Heart left ventricle (tissue), 16 donors: ENCODE measurements around the gene GSK3A. TPM values are rescaled to one million over a fixed set of nuclear protein-coding genes. Genes with fewer than 3 reads are reported as not detected.

Experiments used
- ATAC-seq, 4 donors: fragments of 200-7000 bp; cut with Tn5 transposase; one replicate each; pipeline ENCODE4 v1.9.1; 2020 to 2022; ENCODE audit warnings: moderate library complexity in 4 of 4, mild to moderate bottlenecking in 3 of 4, moderate number of reproducible peaks in 1 of 4
- DNase-seq, 5 donors: peaks; one replicate each; pipeline ENCODE4 v3.0.0-alpha.2; 2020
- H3K27ac ChIP-seq, 12 donors: fragments of 200-600 bp; sonication (generic) in 4 of 12; one replicate each; pipeline versions ENCODE4 v1.5.0 to v1.8.0; 2016 to 2022; ENCODE audit warnings: mild to moderate bottlenecking in 2 of 12
- H3K27me3 ChIP-seq, 9 donors: fragments of 200-600 bp; sonication (generic) in 2 of 9; one replicate each; pipeline versions ENCODE4 v1.5.1 to v1.8.0; 2016 to 2022; ENCODE audit warnings: mild to moderate bottlenecking in 3 of 9
- H3K36me3 ChIP-seq, 9 donors: fragments of 200-600 bp; sonication (generic) in 2 of 9; one replicate each; pipeline versions ENCODE4 v1.5.0 to v1.8.0; 2018 to 2022; ENCODE audit warnings: mild to moderate bottlenecking in 2 of 9
- H3K4me1 ChIP-seq, 12 donors: fragments of 200-600 bp; sonication (generic) in 4 of 12; one replicate each; pipeline versions ENCODE4 v1.5.0 to v1.8.0; 2016 to 2022; ENCODE audit warnings: mild to moderate bottlenecking in 3 of 12
- H3K4me3 ChIP-seq, 12 donors: fragments of 200-600 bp; sonication (generic) in 4 of 12; one replicate each; pipeline versions ENCODE4 v1.5.0 to v1.8.0; 2017 to 2022; ENCODE audit warnings: mild to moderate bottlenecking in 9 of 12, moderate library complexity in 4 of 12
- H3K9me3 ChIP-seq, 12 donors: fragments of 200-600 bp; sonication (generic) in 4 of 12; one replicate each; pipeline versions ENCODE4 v1.5.0 to v1.8.0; 2016 to 2022; ENCODE audit warnings: mild to moderate bottlenecking in 1 of 12
- POLR2A ChIP-seq, 2 donors: fragments of 450-650 bp; IDR thresholded peaks; one replicate each; pipeline ENCODE4 v1.6.1; 2017; ENCODE audit warnings: antibody characterized with exemption in 2 of 2, mild to moderate bottlenecking in 2 of 2, moderate library complexity in 2 of 2
- WGBS, 4 donors: extraction: QIAGEN DNeasy Blood & Tissue Kit in 2 of 4; methylation state at CpG; one replicate each; pipeline versions ENCODE4 v1.1.5 to v1.1.7; 2013 to 2018; 5-methylcytosine and 5-hydroxymethylcytosine counted together
- intact Hi-C, 10 donors: fragments of 100-400 bp; cut with DNase I; formaldehyde crosslinking; loops; one replicate each; pipeline versions ENCODE4 v1.11.1 to v1.14.2; 2022
- polyA plus RNA-seq, 2 donors: library from polyadenylated mRNA; stranded (reverse); fragments of 200-250 nt; gene quantifications; one replicate each; pipeline ENCODE4 v1.2.3, GENCODE V29; 2013
- total RNA-seq, 9 donors: library from RNA; depleted of rRNA in 2 of 9; stranded (reverse); fragments of >200 nt in 2 of 9; fragmentation: NEBNext Ultra II Directional in 3 of 9; extraction: Animal tissue kit (Norgen Biotek cat#: 25700) in 3 of 9; gene quantifications; one replicate each; pipeline versions ENCODE4 v1.1.0 to v1.2.4, GENCODE V29; 2016 to 2023
- TF ChIP-seq, protein P1 (sequence below), 12 donors: fragments of 200-600 bp; sonication (generic) in 4 of 12; IDR thresholded peaks; one replicate each; pipeline versions ENCODE4 v1.5.0 to v1.8.0; 2018 to 2022; ENCODE audit warnings: antibody characterized with exemption in 12 of 12, mild to moderate bottlenecking in 5 of 12
- donor health status: ischemic (EF 13 %, LVEDD 7.1; RV severe dilation, severe dysfunction).
- donor health status: healthy with polysubstance abuse.
- donor health status: DM: no; HTN: yes; CAD: no.
- donor health status: DM: no; HTN: no; CAD: no.
- donor health status: ischemic (EF 25% LVEDD 6.9; RV normal size, moderate dysfunction).
- donor health status: ischemic (EF 25% LVEDD 5.7; RV mildly dilated, moderate dysfunction).
- donor health status: healthy.
- donor health status: DM: yes; HTN: yes; CAD: no.
- donor health status: ischemic (EF 35%, LVEDD 5.7; RV mildly dilated, moderate dysfunction).
- donor health status: nonischemic (EF 11% LVEDD 7.7; RV severe dilation, severe dysfunction).
- donor health status: DM: yes; HTN: yes; CAD: no.
- donor health status: PGD.
- donor health status: ischemic (EF 29% LVEDD 5.4; RV normal size, mild dysfunction).
- donor health status: nonischemic (EF 23%, LVEDD 6.1; RV moderate dilation, normal function).

GSK3A gene
- total and polyA plus RNA-seq, 11 donors = 22.5 to 76.5 (median 38.8) TPM

DNA sequence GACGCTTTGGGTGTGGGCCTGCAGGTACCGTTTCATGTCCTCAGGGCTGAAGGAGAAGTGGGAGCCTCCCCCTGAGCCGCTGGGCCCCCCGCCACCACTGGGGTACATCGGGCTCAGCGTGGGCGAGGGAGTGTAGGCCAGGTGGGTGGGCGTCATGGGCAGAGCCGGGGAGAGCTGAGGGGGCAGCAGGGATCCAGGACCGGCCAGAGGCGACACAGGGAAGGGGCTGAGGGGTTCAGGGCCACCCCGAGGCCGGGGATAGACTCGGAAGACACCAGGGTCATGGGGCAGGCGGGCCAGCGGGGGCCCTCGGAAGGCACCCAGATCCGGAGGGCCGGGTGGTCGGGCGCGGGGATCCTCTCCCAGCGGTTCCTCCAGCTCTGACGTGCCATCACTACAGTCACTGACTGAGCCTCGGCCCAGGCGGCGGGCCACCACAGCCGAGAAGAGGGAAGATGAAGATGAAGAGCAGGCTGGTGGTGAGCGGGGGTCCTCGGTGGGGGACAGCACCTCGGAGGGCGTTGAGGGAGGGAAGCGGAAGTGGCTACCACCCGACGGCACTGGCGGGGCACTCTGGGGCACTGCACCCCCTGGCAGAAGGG, 6.8 kb upstream of the GSK3A start:
- no peak for DNase-seq
- Histone ChIP-seq H3K27me3 (no peaks in the 10 kb centered on the region), H3K4me1 (peaks cover 18 to 85% (median 68%) of the 10 kb centered on the region in 12 donors), H3K9me3 (no peaks in the 10 kb centered on the region), H3K36me3 (peaks cover 0 to 31% (median 19%) of the 10 kb centered on the region in 9 donors), H3K27ac (peak overlapping the region in 8 of 12 donors; percentile 60 to 100 (median 99)), H3K4me3 (no peak overlapping the region)
- WGBS, 4 donors = 75 to 80% (median 78%) methylated on average over 35 to 36 of the region's 36 CpGs
- ATAC-seq = no peak
- TF ChIP-seq, protein P1, sequence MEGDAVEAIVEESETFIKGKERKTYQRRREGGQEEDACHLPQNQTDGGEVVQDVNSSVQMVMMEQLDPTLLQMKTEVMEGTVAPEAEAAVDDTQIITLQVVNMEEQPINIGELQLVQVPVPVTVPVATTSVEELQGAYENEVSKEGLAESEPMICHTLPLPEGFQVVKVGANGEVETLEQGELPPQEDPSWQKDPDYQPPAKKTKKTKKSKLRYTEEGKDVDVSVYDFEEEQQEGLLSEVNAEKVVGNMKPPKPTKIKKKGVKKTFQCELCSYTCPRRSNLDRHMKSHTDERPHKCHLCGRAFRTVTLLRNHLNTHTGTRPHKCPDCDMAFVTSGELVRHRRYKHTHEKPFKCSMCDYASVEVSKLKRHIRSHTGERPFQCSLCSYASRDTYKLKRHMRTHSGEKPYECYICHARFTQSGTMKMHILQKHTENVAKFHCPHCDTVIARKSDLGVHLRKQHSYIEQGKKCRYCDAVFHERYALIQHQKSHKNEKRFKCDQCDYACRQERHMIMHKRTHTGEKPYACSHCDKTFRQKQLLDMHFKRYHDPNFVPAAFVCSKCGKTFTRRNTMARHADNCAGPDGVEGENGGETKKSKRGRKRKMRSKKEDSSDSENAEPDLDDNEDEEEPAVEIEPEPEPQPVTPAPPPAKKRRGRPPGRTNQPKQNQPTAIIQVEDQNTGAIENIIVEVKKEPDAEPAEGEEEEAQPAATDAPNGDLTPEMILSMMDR (IDR thresholded peaks at IDR 0.05) = no peak
- no peak for TF ChIP-seq POLR2A (IDR thresholded peaks at IDR 0.05)
- intact Hi-C loops = loop anchor here in 5 of 10 donors (5.0 to 10.0 kb wide), 4 partner anchors 38 to 176 kb away; partner anchors contain the start of gene LIPE (in 2 of the 5)

DNA sequence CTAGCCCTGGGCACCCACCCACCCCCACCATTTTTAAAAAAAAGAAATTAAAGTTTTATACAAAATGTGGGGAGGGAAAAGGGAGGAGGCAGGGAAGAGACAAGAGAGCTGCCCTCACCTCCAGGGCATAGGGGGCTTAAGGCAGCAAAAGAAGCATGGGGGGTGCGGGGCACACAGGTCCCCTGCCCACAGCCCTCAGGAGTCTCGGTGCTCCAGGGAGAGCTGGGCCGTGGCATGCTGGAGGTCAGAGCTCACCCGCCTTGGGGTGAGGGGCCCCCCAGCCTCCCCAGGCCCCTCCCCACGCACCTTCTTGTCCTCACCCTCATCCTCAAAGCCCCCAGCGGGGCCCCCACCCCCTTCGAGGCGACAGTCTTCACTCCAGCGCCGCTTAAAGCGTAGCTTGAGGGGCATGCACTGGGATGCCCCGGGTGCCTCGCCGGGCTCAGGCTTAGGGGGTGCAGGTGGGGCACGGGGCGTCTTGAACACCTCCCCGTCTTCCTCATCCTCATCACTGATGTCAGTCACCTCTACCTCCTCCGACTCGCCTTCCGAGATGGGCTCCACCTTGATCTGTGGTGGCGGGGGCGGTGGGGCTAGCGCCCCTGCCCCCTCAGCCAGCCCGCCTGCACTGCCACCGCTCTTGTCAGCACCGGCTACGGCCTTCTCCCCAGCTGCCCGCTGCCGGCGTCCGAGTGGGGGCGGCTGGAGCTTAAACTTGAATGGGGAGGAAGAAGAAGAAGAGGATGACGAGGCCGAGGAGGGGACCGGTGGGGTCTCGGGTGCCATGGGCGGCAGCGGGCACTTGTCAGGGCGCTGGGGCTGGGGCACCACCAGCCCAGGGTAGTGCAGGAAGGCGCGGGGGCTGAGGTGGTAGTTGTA, 6.1 kb upstream of the GSK3A start:
- Histone ChIP-seq H3K27me3 (no peaks in the 10 kb centered on the region), H3K4me1 (peaks cover 18 to 92% (median 75%) of the 10 kb centered on the region in 12 donors), H3K36me3 (peaks cover 0 to 31% (median 19%) of the 10 kb centered on the region in 9 donors), H3K4me3 (no peak overlapping the region), H3K27ac (peak overlapping the region in 6 of 12 donors; percentile 12 to 100 (median 85)), H3K9me3 (no peaks in the 10 kb centered on the region)
- 83 to 85% (median 84%) methylated on average over 35 to 41 of the region's 41 CpGs for WGBS, 4 donors
- ATAC-seq = no peak
- TF ChIP-seq, protein P1 (IDR thresholded peaks at IDR 0.05) = no peak
- no peak for TF ChIP-seq POLR2A (IDR thresholded peaks at IDR 0.05)
- intact Hi-C loops = loop anchor here in 5 of 10 donors (5.0 to 10.0 kb wide), 4 partner anchors 39 to 176 kb away; partner anchors contain the start of gene LIPE (in 2 of the 5)
- DNase-seq = no peak

DNA sequence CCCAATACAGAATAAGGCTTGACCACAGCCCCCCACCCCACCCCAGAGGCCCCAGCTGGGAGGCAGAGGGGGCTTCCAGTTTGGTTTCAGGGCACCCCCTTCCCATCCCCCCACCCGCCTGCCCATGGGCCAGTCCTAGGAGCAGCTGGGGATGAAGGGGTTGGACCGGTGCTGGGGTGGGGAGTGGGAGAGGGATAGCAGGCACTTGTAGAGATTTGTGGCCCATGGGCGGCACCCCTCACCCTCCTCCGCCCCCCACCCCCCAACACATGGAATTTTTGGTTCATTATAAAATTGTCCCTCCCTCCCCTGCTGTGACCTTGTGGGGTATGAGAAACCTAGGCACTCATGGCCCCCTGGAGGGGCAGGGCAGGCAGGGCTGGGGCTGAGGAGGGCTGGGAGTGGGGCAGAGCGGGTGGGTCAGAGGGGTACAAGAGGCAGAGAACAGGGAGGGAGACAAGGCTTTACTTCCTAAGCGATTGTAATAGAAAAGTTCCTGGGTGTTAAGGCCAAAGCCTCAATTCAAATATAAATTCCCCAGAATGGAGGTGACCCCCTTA, 5.3 kb upstream of the GSK3A start:
- 81 to 89% (median 85%) methylated on average over 5 to 6 of the region's 6 CpGs for WGBS, 4 donors
- ATAC-seq (no peak), DNase-seq (no peak)
- Histone ChIP-seq H3K27ac (peak overlapping the region in 11 of 12 donors; percentile 24 to 100 (median 58)), H3K27me3 (no peaks in the 10 kb centered on the region), H3K9me3 (no peaks in the 10 kb centered on the region), H3K4me1 (peaks cover 18 to 89% (median 72%) of the 10 kb centered on the region in 12 donors), H3K36me3 (peaks cover 0 to 31% (median 19%) of the 10 kb centered on the region in 9 donors), H3K4me3 (no peak overlapping the region)
- intact Hi-C loops = loop anchor here in 7 of 10 donors (2.0 to 10.0 kb wide), 5 partner anchors 31 to 177 kb away; partner anchors contain the start of gene LIPE (in 2 of the 7)
- TF ChIP-seq, protein P1 (IDR thresholded peaks at IDR 0.05) = no peak
- TF ChIP-seq POLR2A (IDR thresholded peaks at IDR 0.05) = no peak
